WERI-Rb-1 (cell line): Measurements from ENCODE around the gene HNMT.
"Not testable (repeated sequence)": the region's sequence is repeated elsewhere in the genome, so short reads cannot be mapped to it uniquely, and the experiment has no call there.

Experiments
- DNase-seq: peaks from one replicate; pipeline ENCODE4 v3.0.0-alpha.2; 2020
- H3K27ac ChIP-seq: fragments of 250-450 bp; sonication (Bioruptor Pico); 2 replicates; pipeline ENCODE4 v1.5.1; 2020; ENCODE audit warnings: mild to moderate bottlenecking, moderate library complexity
- H3K27me3 ChIP-seq: fragments of 250-450 bp; sonication (Bioruptor Pico); 2 replicates; pipeline ENCODE4 v1.5.1; 2021; ENCODE audit warnings: mild to moderate bottlenecking, low read depth, moderate library complexity; ENCODE audit not compliant: insufficient read depth, severe bottlenecking
- H3K36me3 ChIP-seq: fragments of 250-450 bp; sonication (Bioruptor Pico); 2 replicates; pipeline ENCODE4 v1.5.1; 2020; ENCODE audit warnings: mild to moderate bottlenecking, moderate library complexity
- H3K4me3 ChIP-seq: 2 replicates; pipeline ENCODE4 v1.5.1; 2011; ENCODE audit warnings: low read depth, mild to moderate bottlenecking, control low read depth, low read length
- H3K9me3 ChIP-seq: fragments of 250-450 bp; sonication (Bioruptor Pico); 2 replicates; pipeline ENCODE4 v1.5.1; 2021; ENCODE audit warnings: mild to moderate bottlenecking, moderate library complexity; ENCODE audit not compliant: severe bottlenecking
- TF ChIP-seq, protein P1 (sequence below): IDR thresholded peaks from 2 replicates; pipeline ENCODE4 v1.5.1; 2011; ENCODE audit warnings: low read depth, mild to moderate bottlenecking, control low read depth, inconsistent platforms, low read length

The HNMT gene

DNA sequence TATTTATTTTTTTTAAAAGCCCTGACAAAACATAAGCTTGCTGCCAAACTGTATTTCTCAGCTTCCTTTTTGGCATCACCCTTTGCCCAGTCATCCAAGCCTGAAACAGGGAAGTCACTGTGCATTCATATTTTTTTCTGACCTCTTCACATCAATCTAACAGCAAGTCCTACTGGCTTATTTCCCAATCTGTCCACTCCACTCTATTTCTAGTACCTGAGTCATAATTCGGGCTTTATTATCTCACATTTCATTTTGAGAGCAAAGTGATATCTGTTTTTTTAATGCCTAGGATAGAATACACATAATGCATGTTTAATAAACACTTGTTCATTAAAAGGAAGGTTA is 5.1 kb downstream of the HNMT start:
- TF ChIP-seq, protein P1, sequence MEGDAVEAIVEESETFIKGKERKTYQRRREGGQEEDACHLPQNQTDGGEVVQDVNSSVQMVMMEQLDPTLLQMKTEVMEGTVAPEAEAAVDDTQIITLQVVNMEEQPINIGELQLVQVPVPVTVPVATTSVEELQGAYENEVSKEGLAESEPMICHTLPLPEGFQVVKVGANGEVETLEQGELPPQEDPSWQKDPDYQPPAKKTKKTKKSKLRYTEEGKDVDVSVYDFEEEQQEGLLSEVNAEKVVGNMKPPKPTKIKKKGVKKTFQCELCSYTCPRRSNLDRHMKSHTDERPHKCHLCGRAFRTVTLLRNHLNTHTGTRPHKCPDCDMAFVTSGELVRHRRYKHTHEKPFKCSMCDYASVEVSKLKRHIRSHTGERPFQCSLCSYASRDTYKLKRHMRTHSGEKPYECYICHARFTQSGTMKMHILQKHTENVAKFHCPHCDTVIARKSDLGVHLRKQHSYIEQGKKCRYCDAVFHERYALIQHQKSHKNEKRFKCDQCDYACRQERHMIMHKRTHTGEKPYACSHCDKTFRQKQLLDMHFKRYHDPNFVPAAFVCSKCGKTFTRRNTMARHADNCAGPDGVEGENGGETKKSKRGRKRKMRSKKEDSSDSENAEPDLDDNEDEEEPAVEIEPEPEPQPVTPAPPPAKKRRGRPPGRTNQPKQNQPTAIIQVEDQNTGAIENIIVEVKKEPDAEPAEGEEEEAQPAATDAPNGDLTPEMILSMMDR = no peak
- Histone ChIP-seq H3K36me3 (no peaks in the 10 kb centered on the region), H3K9me3 (no peaks in the 10 kb centered on the region), H3K27me3 (no peaks in the 10 kb centered on the region), H3K27ac (no peak overlapping the region), H3K4me3 (no peak overlapping the region)
- no peak for DNase-seq

DNA sequence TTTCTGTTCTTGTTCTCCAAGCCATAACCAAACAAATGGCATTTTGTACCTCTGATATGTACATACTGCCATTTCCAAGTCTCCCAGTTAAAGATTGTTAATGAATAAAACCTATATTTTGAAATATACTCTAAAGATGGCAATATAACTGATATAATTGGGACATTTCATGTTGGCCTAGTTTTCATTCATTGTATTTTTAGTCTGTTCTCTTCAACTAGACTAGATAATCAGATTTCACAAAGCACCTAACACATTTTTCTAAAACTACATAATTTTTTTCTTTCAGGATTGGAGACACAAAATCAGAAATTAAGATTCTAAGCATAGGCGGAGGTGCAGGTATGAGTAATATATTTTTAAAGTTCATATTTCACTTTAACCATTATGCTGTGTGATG is 5.6 kb downstream of the HNMT start:
- Histone ChIP-seq H3K27me3 (no peaks in the 10 kb centered on the region), H3K4me3 (no peak overlapping the region), H3K27ac (no peak overlapping the region), H3K9me3 (no peaks in the 10 kb centered on the region), H3K36me3 (no peaks in the 10 kb centered on the region)
- DNase-seq = no peak
- TF ChIP-seq, protein P1 = no peak

DNA sequence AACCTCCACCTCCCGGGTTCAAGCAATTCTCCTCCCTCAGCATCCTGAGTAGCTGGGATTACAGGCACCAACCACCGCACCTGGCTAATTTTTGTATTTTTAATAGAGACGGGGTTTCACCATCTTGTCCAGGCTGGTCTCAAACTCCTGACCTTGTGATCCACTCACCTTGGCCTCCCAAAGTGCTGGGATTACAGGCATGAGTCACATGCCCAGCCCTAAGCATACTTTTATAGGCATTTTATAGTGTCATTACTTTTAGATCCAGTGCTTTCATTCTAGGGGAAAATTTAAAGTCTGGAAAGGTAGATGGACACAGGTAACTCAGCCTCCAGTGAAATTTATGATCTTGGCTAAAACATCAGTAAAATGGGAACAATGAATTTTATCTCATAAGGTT is 7.0 kb downstream of the HNMT start:
- H3K27me3 ChIP-seq, H3K4me3 ChIP-seq, DNase-seq, H3K36me3 ChIP-seq, H3K27ac ChIP-seq, H3K9me3 ChIP-seq: not testable (repeated sequence)

DNA sequence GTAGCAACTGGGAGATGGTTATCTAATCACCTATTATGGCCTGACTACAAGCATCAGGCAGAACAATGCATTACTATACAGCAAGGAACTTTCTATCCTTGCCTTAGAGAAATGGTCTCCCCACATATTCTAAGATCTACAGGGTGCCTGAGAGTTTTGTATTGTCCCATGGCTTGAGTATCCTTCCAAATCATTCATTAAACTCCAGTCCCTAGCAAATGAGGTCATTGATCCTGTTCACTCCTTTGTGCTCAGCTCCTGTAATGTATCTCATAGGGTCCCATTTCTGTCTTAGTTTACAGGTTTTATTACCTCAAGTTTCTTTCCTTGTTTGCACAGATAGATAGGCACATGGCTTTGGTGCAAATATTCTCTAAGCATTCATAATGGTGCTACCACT is 9.0 kb downstream of the HNMT start:
- TF ChIP-seq, protein P1 = no peak
- no peak overlapping the region for H3K4me3 ChIP-seq
- H3K36me3 ChIP-seq = no peaks in the 10 kb centered on the region
- no peak overlapping the region for H3K27ac ChIP-seq
- no peaks in the 10 kb centered on the region for H3K27me3 ChIP-seq
- no peaks in the 10 kb centered on the region for H3K9me3 ChIP-seq
- DNase-seq = no peak

DNA sequence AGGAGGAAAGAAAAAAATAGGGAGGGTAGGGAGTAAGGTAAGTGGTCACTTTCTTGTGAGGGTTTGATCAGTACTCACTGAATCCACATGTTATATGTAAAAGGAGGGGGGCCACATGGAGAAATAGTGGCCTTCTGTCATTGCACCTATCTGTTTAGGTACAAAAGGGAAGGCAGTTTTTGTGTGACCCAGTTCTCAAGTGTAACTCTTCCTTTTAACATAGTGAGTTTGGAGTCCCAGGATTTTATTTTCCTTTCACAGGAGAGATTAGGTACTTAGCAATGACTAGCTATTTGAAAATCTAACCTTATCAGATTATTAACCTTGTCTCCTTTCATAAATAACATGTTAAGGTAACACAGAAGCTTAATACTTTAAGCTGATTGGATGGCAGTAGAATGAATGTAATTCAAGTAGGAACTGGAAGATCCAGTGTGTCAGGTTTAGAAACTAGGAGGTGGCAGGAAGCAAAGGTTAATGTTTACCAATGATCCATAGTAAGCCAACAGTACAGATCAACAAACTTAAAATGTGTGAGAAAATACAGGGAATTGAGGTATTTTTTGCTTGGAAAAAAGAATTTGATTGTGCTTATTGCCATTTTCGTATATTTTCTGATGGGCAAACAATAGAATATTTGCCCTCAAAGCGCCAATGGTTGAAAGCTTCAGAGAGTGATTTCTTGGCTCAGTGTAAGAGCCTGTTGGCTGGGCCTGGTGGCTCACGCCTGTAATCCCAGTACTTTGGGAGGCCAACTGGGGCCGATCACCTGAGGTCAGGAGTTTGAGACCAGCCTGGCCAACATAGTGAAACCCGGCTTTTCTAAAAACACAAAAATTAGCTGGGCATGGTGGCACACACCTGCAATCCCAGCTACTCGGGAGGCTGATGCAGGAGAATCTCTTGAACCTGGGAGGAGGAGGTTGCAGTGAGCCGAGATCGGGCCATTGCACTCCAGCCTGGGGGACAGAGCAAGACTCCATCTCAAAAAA is 11.3 kb downstream of the HNMT start:
- no peak for DNase-seq
- no peaks in the 10 kb centered on the region for H3K36me3 ChIP-seq
- H3K9me3 ChIP-seq = no peaks in the 10 kb centered on the region
- TF ChIP-seq, protein P1 = no peak
- H3K4me3 ChIP-seq = no peak overlapping the region
- H3K27ac ChIP-seq = no peak overlapping the region
- no peaks in the 10 kb centered on the region for H3K27me3 ChIP-seq

DNA sequence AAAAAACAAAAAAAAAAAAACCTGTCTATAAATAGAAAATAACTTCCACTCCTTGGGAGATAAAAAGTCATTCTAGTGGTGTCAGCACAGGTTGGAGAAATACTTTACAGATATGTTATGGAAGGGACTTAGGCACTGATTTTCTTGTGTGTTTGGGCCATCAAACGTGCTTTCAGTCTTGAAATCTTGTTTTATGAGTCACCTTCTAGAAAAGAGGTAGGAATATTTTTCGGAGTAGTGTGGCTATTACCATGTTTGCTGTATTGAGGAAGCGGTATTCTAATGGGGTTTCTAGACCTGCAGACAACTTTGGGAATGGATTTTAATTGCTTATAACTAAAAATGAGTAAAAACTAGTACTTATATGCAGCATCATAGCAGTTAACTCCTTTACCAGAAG is 12.0 kb downstream of the HNMT start:
- DNase-seq = no peak
- no peaks in the 10 kb centered on the region for H3K36me3 ChIP-seq
- no peaks in the 10 kb centered on the region for H3K9me3 ChIP-seq
- TF ChIP-seq, protein P1 = no peak
- H3K27me3 ChIP-seq = no peaks in the 10 kb centered on the region
- H3K4me3 ChIP-seq = no peak overlapping the region
- no peak overlapping the region for H3K27ac ChIP-seq
